Activated CD4-positive, CD25-positive, alpha-beta regulatory T cell (primary cell): Measurements from ENCODE around the gene RBMY1J.
"Not testable (repeated sequence)": the region's sequence is repeated elsewhere in the genome, so short reads cannot be mapped to it uniquely, and the experiment has no call there.

Experiments used
- DNase-seq, 4 experiments: peaks; one replicate each; lab custom pipeline; 2025; lab: John Stamatoyannopoulos, UW

The RBMY1J gene

GRCh38 chrY:22403110-22403509 lies at the start of gene RBMY1J:
RBMY1J (plus strand) TSS chrY:22403410; CDS start chrY:22405448, 2,038 bp downstream.
- DNase-seq: not testable (repeated sequence)

- no peak for DNase-seq
Measured at GRCh38 chrY:22367416-22367815, 35.8 kb upstream of the RBMY1J start.

GRCh38 chrY:22370623-22371022 lies 32.6 kb upstream of the RBMY1J start:
- DNase-seq: no peak

- DNase-seq: no peak
Measured at GRCh38 chrY:22373494-22373893, 29.7 kb upstream of the RBMY1J start.

- not testable (repeated sequence) for DNase-seq
Measured at GRCh38 chrY:22444718-22445396, 41.6 kb downstream of the RBMY1J start.

- not testable (repeated sequence) for DNase-seq
Measured at GRCh38 chrY:22455522-22455921, 52.3 kb downstream of the RBMY1J start.

GRCh38 chrY:22461962-22462361 lies 58.8 kb downstream of the RBMY1J start:
- not testable (repeated sequence) for DNase-seq
